Ureter (tissue), 1 donor: Measurements from ENCODE around the gene SUPT4H1. TPM values are rescaled to one million over a fixed set of nuclear protein-coding genes. Genes with fewer than 3 reads are reported as not detected.

Source experiments
- DNase-seq: peaks from one replicate; pipeline ENCODE4 v3.0.0-alpha.2; 2020; ENCODE audit warnings: low spot score
- total RNA-seq: library from RNA; stranded (reverse); gene quantifications from one replicate; pipeline ENCODE4 v1.2.4, GENCODE V29; 2023
- donor health status: DM: yes; HTN: yes; CAD: no.

The SUPT4H1 gene
- total RNA-seq, 1 donor from 2014 or later = 55.2 TPM

DNA sequence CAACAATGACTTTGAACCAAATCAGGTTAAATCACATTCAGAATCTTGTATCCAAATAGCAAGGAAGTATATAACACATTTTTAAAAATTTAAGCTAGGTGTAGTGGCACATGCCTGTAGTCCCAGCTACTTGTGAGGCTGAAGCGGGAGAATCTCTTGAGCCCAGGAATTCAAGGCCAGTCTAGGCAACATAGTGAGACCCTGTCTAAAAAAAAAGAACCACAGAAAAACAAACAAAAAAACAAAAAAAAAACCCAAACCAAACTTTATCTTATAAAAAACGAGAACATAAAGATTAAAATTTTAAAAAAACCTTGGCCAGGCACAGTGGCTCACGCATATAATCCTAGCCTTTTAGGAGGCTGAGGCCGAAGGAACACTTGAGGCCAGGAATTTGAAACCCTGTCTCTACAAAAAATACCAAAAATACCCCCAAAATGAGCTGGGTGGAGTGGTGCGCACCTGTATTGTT is 11.6 kb downstream of the SUPT4H1 start:
- DNase-seq = no peak

DNA sequence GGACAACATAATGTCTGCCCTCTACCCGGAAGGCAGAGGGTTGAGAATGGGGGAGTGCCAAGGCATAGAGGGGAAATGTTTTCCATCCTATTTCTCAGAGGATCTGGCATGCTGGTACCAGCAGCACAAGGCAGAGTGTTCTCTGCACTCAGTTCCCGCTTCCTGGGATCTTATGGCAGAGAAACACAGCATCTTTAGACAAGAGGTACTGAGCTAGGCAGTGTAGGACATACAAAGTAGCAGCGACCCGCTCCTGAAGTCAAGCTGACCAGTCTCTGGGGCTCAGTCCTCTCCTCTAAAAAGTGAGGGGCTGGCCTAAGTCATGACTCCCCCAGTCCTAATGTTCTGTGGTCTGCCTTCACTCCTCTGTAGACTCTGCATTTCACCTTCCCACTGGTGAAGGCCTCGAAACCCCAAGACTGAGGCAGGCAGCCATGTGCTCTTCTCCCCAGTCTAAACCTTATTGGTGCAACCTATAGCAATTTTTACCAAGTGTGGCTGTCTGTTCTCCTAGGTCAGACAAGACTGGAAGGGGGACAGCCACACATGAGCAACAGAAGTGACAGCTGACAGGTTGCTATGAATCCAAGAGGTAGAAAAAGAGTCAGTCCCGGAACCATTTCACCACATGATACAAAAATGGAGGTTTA is 12.1 kb downstream of the SUPT4H1 start:
- DNase-seq = no peak

DNA sequence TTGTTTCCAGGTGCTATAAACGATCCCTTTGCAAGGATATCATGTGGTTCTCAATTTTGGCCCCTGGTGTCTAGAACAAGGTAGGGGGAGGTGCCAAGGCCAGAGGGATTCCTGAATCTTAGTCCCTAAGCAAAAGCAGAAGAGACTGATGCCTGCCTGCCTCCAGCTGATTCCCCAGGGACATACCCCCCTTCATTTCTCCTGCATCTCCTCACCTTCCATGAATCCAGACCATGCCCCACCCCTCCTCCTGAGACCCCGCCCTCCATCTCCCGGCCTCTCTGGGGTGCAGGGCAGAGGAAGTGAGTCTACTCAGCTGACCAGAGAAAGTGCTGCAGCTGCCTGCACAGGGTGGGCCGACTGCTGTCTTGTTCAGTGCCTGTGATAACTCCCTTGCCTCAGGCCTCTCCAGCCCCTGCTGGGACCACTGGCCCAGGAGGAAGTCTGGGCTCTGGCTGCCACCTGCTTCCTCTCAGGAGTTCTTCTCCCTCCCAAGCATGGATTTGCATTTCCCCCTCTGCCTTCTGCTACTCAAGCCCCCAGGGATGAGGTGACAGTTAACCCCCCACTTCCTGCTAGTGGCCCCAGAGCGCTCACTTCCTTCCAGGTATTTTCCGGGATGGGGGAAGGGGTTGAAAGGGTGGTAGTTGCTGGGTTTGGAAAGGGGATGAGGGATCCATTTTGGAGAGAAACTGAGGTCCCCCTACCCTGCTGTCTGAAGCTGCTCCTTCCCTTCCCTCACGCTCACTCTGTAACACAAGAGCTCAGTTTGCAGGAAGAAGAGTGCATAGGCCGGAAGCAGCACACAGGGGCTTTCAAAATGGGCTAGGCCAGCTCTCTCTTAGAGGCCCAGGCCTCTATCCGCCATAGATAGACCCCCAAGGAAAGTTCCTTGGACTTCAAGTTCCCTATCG is 12.9 kb downstream of the SUPT4H1 start:
- DNase-seq = peak; percentile 57

DNA sequence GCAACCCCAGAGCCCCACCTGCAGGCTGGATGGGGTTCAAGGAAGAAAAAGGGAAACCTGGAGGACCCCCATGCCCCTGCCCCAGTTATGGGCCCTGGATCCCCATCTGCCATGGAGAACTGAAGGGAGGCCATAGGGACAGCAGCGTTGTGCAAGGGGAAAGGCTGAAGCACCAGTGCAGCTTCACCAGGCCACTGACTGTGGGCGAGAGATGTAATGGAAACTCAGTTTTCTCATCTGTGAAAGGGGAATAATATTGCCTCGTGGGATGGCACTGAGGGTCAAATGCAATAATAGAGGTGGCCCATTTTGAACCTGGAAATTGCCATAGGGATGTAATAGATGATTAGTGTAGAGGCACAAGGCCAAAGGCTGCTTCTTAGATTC is 13.6 kb downstream of the SUPT4H1 start:
- DNase-seq = no peak

DNA sequence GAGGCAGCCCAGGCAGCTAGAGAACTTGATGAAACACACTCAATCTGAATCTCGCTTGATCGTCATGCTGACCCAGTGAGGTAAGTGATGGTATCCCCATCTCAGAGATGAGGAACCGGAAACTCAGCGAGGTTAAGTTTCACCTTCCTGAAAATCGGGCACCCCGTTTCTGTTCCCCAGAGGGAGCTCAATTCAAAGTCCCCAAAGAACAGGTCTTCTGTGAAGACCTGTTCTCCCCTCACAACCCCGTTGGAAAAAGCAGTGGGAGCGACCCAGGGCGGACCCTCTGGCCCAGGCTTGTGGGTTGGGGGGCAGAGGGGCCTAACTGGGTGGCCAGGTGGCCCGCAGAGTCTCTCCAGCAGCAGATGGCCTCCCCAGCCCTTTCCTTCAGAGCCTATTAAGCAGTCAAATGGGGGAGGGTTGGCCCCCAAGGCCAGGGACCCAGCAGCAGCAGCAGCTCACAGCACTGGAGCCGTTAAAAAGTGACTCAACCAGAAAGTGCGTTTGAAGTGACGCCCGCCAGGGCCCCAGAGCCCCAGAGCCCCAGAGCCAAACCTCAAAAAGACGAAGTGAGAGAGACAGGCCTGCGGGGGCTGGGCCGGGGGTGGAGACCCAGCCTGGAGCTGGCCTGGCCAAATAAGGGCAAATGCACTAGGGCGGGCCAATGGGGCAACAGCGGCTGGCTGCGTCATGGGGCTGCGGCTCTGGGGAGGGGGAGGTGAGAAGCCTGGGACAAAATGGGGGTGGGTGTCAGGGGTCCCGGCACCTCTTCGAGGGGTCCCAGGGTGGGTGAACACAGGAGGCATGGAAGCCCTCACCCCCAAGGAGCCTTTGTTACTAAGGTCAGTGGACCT is 14.2 kb downstream of the SUPT4H1 start:
- peak; percentile 78 for DNase-seq

DNA sequence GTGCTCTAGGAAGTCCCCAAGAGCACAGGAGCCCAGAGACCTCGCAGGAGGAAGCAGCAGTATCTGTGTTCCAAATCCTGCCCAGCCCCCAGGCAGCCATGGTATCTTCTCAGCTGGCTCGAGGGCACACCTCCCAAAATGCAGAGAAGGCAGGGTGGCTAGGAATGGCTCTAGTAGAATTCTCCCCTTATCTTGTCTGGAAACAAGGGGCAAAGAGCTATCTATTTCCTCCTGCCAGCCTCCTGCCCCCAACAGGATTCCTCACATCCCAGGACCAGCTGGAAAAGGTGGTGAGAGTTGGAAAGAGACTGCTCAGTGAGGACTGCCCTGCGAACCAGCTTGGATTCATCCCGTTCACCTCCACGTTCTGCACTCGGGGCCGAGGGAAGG is 14.8 kb downstream of the SUPT4H1 start:
- no peak for DNase-seq

DNA sequence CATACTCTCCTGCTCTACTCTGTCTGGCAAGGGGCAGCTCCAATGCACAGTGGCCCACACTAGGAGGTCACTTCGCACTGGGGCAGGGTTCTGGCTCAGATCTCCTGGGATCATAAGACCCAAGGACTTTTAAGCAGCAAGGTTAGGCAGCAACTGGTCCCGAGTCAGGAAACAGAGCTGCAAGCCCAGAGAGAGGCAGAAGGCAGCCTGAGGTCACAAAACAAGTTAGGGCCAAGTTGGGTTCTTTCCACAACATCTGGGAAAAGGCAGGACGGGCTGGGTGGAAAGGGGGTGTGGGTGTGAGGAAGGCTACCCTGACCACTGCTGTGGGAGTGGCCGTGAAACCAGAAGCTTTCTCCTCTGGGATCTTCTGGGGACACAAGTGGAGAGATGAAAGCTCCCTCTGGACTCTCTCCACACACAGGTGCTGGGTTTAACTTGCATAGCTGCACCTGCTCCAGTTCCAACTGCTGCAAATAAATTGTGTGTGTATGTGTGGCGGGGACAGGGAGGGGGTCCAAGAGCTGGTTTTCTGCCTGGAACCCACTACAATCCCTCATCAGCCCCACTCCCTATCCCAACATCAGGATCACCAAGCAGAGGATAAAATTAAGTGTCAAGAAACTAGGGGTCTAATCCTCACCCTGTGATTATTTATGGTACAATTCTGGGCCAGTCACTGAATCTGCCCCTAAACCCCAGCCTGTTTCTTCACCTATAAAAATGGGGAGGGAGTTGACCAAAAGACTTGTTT is 15.4 kb downstream of the SUPT4H1 start:
- no peak for DNase-seq

DNA sequence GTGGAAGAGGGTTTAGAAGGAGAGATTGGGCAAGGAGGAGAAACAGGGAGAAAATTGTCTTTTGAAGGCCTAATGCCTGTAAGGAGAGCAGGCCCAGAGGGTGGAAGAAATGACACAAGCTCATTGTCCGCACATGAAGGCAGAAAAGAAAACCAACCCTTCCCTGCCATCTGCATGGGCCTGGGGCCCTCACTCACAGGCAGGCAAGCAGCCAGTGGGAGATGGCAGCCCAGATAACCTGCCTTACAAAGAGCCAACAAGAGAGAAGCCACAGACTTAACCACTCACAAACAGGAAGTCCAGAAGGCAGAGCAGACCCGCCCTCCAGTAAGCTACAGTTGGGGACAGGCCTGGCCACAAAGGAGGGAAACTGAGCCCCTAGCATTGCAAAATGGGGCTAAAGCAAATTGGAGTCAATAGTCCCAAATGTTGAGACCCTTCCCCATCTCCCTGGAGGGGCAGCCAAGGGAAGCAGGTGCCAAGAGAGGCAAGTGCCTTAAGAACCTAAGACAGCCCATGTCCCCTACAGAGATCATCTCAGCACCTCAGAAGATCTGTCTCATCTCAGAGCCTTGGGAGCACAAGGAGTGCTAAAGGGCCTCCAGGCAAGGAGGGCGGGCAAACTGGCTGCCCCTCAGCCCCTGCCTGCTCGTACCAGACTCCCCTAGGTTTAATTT is 16.1 kb downstream of the SUPT4H1 start:
- peak; percentile 62 for DNase-seq

DNA sequence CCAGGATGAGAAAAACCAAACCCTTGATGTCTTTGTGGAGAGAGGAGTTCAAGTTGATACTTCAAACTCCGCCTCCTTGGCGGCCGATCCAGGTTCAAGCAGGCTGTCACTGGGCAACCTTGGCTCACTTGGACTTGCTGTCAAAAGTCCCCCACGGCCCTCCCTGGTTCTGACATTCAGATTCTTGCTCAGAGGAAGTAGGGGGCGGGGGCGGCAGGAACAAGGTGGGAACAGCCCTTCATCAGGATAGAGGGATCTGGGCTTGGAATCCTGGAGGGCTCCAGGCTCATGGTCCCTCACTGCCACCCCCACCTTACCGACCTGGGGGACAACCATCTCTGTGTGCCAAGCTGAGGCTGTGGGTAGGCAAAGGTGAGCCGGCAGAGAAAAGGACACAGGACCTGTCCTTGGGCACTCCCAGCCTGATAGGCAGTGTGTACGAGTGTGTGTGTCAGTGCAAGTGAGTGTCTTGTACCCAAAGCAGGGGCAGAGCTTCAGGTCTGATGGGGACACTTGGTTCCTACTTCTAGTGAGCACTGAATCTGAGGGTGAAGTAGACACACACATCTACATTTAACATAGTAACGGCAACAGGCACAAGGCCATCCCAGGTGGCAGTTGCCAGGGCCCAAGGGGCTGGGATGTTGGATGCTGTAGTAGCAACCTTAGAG is 16.8 kb downstream of the SUPT4H1 start:
- no peak for DNase-seq

DNA sequence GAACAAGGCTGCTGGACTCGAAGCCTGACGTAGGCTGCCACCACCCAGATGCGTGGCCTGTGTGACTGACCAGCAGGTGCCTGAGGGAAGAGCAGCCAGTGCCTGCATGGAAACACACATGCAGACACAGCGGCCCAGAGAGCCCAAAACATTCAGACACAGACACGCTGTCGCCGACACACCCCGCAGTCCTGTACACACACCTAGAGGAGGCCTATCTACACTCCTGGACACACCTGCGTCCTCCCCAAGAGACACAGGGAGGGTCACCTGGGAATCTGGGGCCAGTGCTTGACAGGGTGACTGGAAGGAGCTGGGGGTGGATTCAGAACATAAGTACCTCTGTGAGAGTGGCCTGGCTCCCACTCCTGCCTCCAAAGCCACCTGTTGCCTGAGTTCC is 17.3 kb downstream of the SUPT4H1 start:
- no peak for DNase-seq

DNA sequence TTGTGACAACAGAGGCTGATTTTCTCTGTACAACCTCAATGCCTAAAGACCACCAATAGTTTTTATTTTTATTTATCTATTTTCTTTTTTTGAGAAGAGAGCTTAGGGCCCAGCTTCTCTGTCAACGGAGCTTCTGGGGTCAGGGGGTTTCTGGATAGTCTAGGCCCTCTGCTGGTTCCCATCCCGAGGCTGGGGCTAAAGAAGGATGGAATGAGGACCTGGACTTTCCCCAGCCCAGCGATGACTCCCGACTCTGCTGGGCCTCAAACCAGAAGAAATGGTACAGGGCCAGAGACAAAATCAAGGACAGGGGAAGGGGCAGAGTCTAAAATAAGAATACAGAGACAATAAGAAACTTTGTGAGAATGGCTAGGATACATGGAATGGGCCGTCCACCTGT is 17.7 kb downstream of the SUPT4H1 start:
- DNase-seq = no peak

DNA sequence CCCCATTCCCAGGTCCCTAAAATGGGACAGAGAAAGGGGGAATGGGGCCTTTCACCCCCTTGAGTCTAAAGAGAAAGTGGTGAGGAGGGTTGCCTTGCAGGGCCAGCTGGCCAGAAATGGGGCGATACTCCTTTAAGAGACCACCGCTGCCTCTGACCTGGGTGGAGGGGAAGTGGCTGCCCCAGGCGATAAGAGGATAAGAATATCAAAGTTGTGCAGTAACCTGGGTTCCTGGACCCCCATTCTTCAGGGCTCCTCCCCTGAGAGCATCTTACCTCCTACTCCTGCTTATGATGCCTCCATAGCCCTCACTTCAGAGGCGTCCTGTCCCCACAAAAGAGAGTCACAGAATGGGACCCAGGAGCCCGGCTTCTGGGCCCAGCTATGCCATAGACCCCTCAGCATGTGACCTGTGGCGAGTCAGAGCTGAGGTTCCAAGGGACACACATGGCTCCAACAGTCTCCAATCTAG is 18.2 kb downstream of the SUPT4H1 start:
- no peak for DNase-seq

DNA sequence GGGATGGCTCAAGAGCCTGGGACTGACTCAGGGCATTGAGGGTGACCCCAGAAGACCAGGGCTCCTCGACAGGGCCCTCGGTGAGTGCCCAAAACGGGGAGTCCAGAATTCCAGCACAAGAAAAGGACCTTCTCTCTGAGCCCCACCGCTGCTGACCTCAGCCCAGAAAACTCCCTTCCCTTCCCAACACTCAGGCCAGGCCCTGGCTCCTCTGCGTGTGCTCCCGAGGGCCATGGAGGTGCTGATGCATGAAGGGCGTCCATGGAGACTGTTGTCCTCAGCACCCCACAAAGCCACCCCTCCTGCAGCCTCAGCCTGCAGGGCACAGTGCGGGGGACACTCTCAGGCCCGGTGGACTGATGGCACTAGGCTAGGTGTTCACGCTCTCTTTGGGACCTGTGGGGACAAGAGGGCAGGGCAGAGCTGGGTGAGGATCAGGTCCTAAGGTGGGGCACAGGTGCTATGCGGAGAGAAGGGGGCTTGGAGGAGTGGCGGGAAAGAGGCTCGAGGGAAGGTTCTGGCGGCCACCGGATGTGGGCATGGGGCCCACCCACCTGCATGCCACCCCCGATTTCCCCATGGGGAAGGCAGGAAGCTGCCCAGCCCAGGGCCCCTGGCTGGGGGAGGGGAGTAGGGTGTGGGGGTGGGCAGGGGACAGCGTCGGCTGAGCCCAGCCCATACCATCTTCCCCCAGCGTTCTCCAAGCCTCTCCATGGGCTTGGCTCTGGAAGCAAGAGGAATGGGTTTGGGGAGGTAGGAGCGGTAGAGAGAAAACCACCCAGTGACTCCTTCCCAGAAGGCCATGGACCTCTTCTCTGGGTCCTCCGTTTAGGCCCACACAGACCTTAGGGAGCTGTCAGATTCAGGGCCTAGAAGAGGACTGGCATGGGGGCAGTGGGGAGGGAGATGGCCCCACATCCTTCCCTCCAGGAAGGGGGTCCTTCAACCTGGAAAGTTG is 18.9 kb downstream of the SUPT4H1 start:
- DNase-seq = no peak

DNA sequence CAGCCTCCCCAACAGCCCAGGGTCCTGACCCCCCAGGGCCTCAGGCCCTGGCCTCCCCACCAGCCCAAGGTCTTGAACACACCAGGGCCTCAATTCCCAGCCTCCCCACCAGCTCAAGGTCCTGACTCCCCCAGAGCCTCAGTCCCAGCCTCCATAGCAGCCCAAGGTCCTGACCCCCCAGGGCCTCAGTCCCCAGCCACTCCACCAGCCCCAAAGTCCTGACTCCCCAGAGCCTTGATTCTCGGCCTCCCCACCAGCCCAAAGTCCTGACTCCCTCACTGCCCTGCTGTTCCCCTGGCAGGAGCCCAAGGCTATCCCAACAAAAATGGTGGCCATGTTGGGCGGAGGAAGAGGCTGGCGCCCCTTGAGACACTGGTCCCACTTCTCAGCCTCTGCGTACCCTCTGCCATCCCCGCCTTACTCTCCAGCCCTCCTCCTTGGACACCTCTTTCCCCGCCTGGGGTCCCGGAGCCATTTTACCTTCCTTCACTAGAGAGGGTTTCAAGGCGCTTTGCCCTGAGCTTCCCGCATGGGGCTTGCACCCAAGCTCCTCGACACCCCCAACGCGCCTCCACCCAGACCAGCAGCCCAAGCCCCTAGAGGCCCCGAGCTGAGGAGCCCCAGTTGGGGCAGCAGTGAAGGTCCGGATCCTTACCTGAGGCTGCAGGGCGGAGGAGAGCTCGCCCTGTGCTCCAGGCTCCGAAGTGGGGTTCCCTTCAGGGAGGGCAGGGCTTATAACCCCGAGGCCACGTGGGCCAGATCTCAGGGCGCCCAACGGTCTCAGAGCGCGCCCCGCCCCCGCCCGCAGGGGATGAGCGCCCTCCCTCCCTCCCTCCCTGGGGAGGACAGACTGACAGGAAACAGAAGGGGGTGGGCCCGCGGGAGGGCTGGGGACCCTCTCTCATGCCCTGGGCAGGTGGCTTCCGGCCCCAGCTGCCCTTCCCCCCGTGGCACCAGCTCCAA is 19.9 kb downstream of the SUPT4H1 start:
- peak; percentile 75 for DNase-seq

DNA sequence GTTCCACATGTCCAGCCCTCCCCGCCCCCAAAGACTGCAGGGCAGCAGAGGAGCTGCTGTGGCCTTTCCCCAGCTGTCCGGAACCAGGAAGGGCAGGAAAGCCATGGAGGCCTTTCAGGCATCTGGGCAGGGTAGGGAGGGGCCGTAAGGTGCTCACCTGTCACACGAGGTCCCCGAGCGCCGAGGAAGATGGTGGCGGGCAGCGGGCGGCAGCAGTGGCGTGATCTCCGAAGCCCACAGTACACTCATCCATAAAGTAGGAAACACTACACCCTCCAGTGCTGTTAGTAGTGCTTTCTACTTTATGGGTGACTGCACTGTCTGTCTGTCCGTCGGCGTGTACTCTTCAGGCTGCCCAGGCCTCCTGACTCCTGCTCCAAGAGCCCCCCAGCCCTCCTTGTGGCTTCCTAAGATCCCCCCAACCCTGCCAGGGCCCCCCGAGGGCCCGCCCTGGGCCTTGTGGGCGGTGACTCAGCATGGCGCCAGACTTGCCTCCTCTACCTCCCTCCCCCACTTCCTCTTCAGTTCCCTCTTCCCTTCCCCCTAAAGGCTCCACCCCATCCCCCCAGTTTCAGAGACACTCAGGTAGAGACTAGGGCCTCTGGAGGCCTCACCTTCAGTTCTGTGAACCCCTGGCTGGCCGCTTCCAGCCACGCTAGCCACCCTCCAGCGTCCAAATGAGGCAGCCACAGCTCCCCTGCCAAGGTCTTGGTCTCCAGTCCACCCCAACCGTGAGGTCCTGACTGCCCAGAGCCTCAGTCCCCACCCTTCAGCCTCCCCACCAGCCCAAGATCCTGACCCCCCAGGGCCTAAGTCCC is 20.8 kb downstream of the SUPT4H1 start:
- DNase-seq = no peak

DNA sequence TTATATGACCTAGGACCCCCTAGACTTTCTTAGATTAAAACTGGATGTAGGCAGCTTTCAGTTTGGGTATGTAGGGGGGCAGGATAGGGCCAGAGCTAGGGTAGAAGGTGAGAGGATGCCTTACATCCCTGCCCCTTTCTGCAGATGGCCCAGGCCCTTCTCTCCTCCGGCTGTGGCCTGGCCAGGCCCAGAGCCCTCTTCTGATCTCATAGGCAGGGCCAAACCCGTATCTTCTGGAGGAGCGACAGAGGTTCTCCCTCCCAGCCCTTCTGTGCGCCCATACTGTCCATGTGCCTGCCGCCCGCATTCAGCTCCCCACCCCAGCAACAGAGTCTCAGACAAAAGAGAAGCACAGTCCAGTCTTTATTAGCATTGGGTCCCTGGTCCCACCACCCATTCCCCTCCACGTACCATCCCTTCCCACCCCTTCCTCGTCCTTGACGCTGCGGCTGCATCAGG is 21.4 kb downstream of the SUPT4H1 start:
- DNase-seq = no peak
